Mesenchymal stem cell (in vitro differentiated cells and primary cell): Measurements from ENCODE around the gene MCM8.

Experiments used
- DNase-seq: peaks from one replicate; pipeline ENCODE4 v3.0.0-alpha.2; 2013
- H2AFZ ChIP-seq: one replicate; pipeline ENCODE4 v1.6.1; 2013; ENCODE audit warnings: low read depth, mild to moderate bottlenecking, control low read depth, inconsistent platforms, low read length, moderate library complexity
- H2AK5ac ChIP-seq: 2 replicates; pipeline ENCODE4 v1.6.1; 2013; ENCODE audit warnings: low read length, moderate library complexity, mild to moderate bottlenecking, inconsistent platforms; ENCODE audit not compliant: severe bottlenecking
- H2BK120ac ChIP-seq: one replicate; pipeline ENCODE4 v1.6.1; 2013; ENCODE audit warnings: low read depth, mild to moderate bottlenecking, inconsistent platforms, low read length, moderate library complexity
- H2BK12ac ChIP-seq, 2 experiments: one replicate each; pipeline ENCODE4 v1.6.1; 2013; ENCODE audit warnings: inconsistent platforms in 2 of 2, low read length in 2 of 2, mild to moderate bottlenecking in 2 of 2, moderate library complexity in 2 of 2, control low read depth in 1 of 2
- H2BK15ac ChIP-seq: one replicate; pipeline ENCODE4 v1.6.1; 2013; ENCODE audit warnings: mild to moderate bottlenecking, low read depth, inconsistent platforms; ENCODE audit not compliant: poor library complexity, severe bottlenecking
- H2BK5ac ChIP-seq: 2 replicates; pipeline ENCODE4 v1.6.1; 2013; ENCODE audit warnings: low read depth, mild to moderate bottlenecking, low read length, control low read depth, inconsistent platforms; ENCODE audit not compliant: poor library complexity, severe bottlenecking
- H3K14ac ChIP-seq, 2 experiments: one replicate each; pipeline ENCODE4 v1.6.1; 2013; ENCODE audit warnings: inconsistent platforms in 2 of 2, low read length in 2 of 2, control low read depth in 1 of 2, mild to moderate bottlenecking in 1 of 2, moderate library complexity in 1 of 2
- H3K18ac ChIP-seq, 2 experiments: one replicate each; pipeline ENCODE4 v1.6.1; 2013; ENCODE audit warnings: inconsistent platforms in 2 of 2, low read length in 2 of 2, control low read depth in 1 of 2, low read depth in 1 of 2, mild to moderate bottlenecking in 1 of 2
- H3K23ac ChIP-seq, 2 experiments: one replicate each; pipeline ENCODE4 v1.6.1; 2013; ENCODE audit warnings: inconsistent platforms in 2 of 2, low read length in 2 of 2, mild to moderate bottlenecking in 2 of 2, moderate library complexity in 2 of 2, control low read depth in 1 of 2
- H3K27ac ChIP-seq: 2 replicates; pipeline ENCODE4 v1.5.1; 2013; ENCODE audit warnings: mild to moderate bottlenecking, moderate library complexity, low read length, control low read depth, inconsistent platforms; ENCODE audit not compliant: poor library complexity, severe bottlenecking
- H3K27me3 ChIP-seq, 2 experiments: 2 replicates each; pipeline versions ENCODE4 v1.6.1 to v1.7.0; 2013; ENCODE audit warnings: low read length in 2 of 2, mild to moderate bottlenecking in 2 of 2, moderate library complexity in 2 of 2, control low read depth in 1 of 2, inconsistent platforms in 1 of 2; ENCODE audit not compliant: control insufficient read depth in 1 of 2, insufficient read depth in 1 of 2
- H3K36me3 ChIP-seq, 2 experiments: 2 replicates each; pipeline versions ENCODE4 v1.6.1 to v1.7.0; 2013; ENCODE audit warnings: low read length in 2 of 2, control low read depth in 1 of 2, inconsistent platforms in 1 of 2, low read depth in 1 of 2, mild to moderate bottlenecking in 1 of 2; ENCODE audit not compliant: insufficient read depth in 2 of 2, control insufficient read depth in 1 of 2
- H3K4ac ChIP-seq, 2 experiments: one replicate each; pipeline ENCODE4 v1.6.1; 2013; ENCODE audit warnings: inconsistent platforms in 2 of 2, low read length in 2 of 2, mild to moderate bottlenecking in 2 of 2, moderate library complexity in 2 of 2, control low read depth in 1 of 2, low read depth in 1 of 2
- H3K4me1 ChIP-seq: 2 replicates; pipeline ENCODE4 v1.6.1; 2013; ENCODE audit warnings: low read depth, low read length, control low read depth; ENCODE audit not compliant: control insufficient read depth, insufficient read depth
- H3K4me2 ChIP-seq: 2 replicates; pipeline ENCODE4 v1.6.1; 2013; ENCODE audit warnings: low read length, mild to moderate bottlenecking, inconsistent platforms; ENCODE audit not compliant: poor library complexity, severe bottlenecking
- H3K4me3 ChIP-seq, 2 experiments: 2 replicates each; pipeline versions ENCODE4 v1.5.1 to v1.7.0; 2013; ENCODE audit warnings: low read length in 2 of 2, mild to moderate bottlenecking in 2 of 2, control low read depth in 1 of 2, low read depth in 1 of 2; ENCODE audit not compliant: insufficient read depth in 1 of 2
- H3K79me1 ChIP-seq: replicated peaks from 2 replicates; pipeline ENCODE4 v1.6.1; 2013; ENCODE audit warnings: mild to moderate bottlenecking, control low read depth, low read length, inconsistent platforms; ENCODE audit not compliant: poor library complexity, severe bottlenecking
- H3K9ac ChIP-seq: 2 replicates; pipeline ENCODE4 v1.7.0; 2013; ENCODE audit warnings: mild to moderate bottlenecking, low read length, moderate library complexity
- H3K9me3 ChIP-seq: 2 replicates; pipeline ENCODE4 v1.7.0; 2013; ENCODE audit warnings: mild to moderate bottlenecking, low read length; ENCODE audit not compliant: control insufficient read depth
- H4K8ac ChIP-seq: one replicate; pipeline ENCODE4 v1.6.1; 2013; ENCODE audit warnings: inconsistent platforms, mild to moderate bottlenecking, low read length, moderate library complexity
- H4K91ac ChIP-seq: one replicate; pipeline ENCODE4 v1.6.1; 2013; ENCODE audit warnings: mild to moderate bottlenecking, low read length, inconsistent platforms
- WGBS: methylation state at CpG from one replicate; pipeline ENCODE4 v1.1.7; 2013; ENCODE audit warnings: mixed read lengths; 5-methylcytosine and 5-hydroxymethylcytosine counted together

The MCM8 gene

GRCh38 chr20:5920581-5920980 is 29.9 kb upstream of the MCM8 start:
- Histone ChIP-seq H2BK15ac (no peak overlapping the region), H3K18ac (no peak overlapping the region), H2BK120ac (no peak overlapping the region), H4K91ac (peak overlapping the region; percentile 2), H3K27me3 (peaks cover 8 to 33% of the 10 kb centered on the region in 2 experiments), H3K9ac (no peak overlapping the region), H3K27ac (no peak overlapping the region), H3K79me1 (no peaks in the 10 kb centered on the region), H3K36me3 (no peaks in the 10 kb centered on the region), H3K9me3 (no peaks in the 10 kb centered on the region), H3K14ac (no peak overlapping the region), H3K4me2 (no peak overlapping the region), H2BK5ac (no peak overlapping the region), H3K23ac (no peak overlapping the region), H2BK12ac (no peak overlapping the region), H3K4me3 (no peak overlapping the region), H2AK5ac (no peak overlapping the region), H3K4ac (no peak overlapping the region), H3K4me1 (peaks cover 3% of the 10 kb centered on the region), H4K8ac (no peak overlapping the region), H2AFZ (no peak overlapping the region)
- 47% methylated on average over 1 of the region's 1 CpG for WGBS
- DNase-seq = no peak

- 100% methylated on average over 1 of the region's 5 CpGs for WGBS
- no peak overlapping the region for H2AK5ac ChIP-seq
- H2BK5ac ChIP-seq = no peak overlapping the region
- H3K4me1 ChIP-seq = peaks cover 3% of the 10 kb centered on the region
- no peak overlapping the region for H3K14ac ChIP-seq
- no peak overlapping the region for H3K4me2 ChIP-seq
- H3K27me3 ChIP-seq = peaks cover 8 to 39% of the 10 kb centered on the region in 2 experiments
- peak overlapping the region in 1 of 2 experiments; percentile 60 for H3K23ac ChIP-seq
- no peak overlapping the region for H2AFZ ChIP-seq
- no peak overlapping the region for H2BK12ac ChIP-seq
- no peak for DNase-seq
- H3K79me1 ChIP-seq = no peaks in the 10 kb centered on the region
- no peak overlapping the region for H3K18ac ChIP-seq
- no peak overlapping the region for H3K4me3 ChIP-seq
- H3K36me3 ChIP-seq = no peaks in the 10 kb centered on the region
- no peak overlapping the region for H3K27ac ChIP-seq
- no peak overlapping the region for H2BK15ac ChIP-seq
- H4K91ac ChIP-seq = no peak overlapping the region
- no peak overlapping the region for H2BK120ac ChIP-seq
- H3K9me3 ChIP-seq = no peaks in the 10 kb centered on the region
- no peak overlapping the region for H4K8ac ChIP-seq
- no peak overlapping the region for H3K9ac ChIP-seq
- no peak overlapping the region for H3K4ac ChIP-seq
These were observed 27.0 kb upstream of the MCM8 start for GRCh38 chr20:5923493-5923892.

GRCh38 chr20:5925551-5925950 is 24.9 kb upstream of the MCM8 start:
- H3K14ac ChIP-seq = no peak overlapping the region
- no peak overlapping the region for H2BK15ac ChIP-seq
- H3K4me1 ChIP-seq = no peaks in the 10 kb centered on the region
- H2BK5ac ChIP-seq = no peak overlapping the region
- H2BK120ac ChIP-seq = no peak overlapping the region
- no peak overlapping the region for H3K18ac ChIP-seq
- H3K27ac ChIP-seq = no peak overlapping the region
- H3K4me3 ChIP-seq = no peak overlapping the region
- H3K23ac ChIP-seq = no peak overlapping the region
- no peaks in the 10 kb centered on the region for H3K36me3 ChIP-seq
- 70% methylated on average over 3 of the region's 3 CpGs for WGBS
- H3K9me3 ChIP-seq = no peaks in the 10 kb centered on the region
- H2AFZ ChIP-seq = no peak overlapping the region
- H3K79me1 ChIP-seq = no peaks in the 10 kb centered on the region
- no peak overlapping the region for H2AK5ac ChIP-seq
- H2BK12ac ChIP-seq = no peak overlapping the region
- H3K4ac ChIP-seq = no peak overlapping the region
- H3K9ac ChIP-seq = no peak overlapping the region
- no peak overlapping the region for H3K4me2 ChIP-seq
- H4K91ac ChIP-seq = no peak overlapping the region
- H3K27me3 ChIP-seq = peaks cover 8 to 43% of the 10 kb centered on the region in 2 experiments
- H4K8ac ChIP-seq = no peak overlapping the region
- no peak for DNase-seq

- Histone ChIP-seq H2AFZ (no peak overlapping the region), H3K27ac (no peak overlapping the region), H2BK5ac (no peak overlapping the region), H4K8ac (no peak overlapping the region), H3K36me3 (no peaks in the 10 kb centered on the region), H2BK12ac (no peak overlapping the region), H3K27me3 (peaks cover 5 to 39% of the 10 kb centered on the region in 2 experiments), H3K4me1 (no peaks in the 10 kb centered on the region), H2AK5ac (no peak overlapping the region), H3K9ac (no peak overlapping the region), H3K79me1 (no peaks in the 10 kb centered on the region), H3K23ac (no peak overlapping the region), H2BK15ac (no peak overlapping the region), H3K4me3 (no peak overlapping the region), H3K14ac (peak overlapping the region in 1 of 2 experiments; percentile 20), H3K4ac (no peak overlapping the region), H3K4me2 (no peak overlapping the region), H3K9me3 (no peaks in the 10 kb centered on the region), H2BK120ac (no peak overlapping the region), H4K91ac (no peak overlapping the region), H3K18ac (no peak overlapping the region)
- DNase-seq = no peak
- 86% methylated on average over 11 of the region's 11 CpGs for WGBS
These were observed 22.5 kb upstream of the MCM8 start for GRCh38 chr20:5927749-5928462.
